ENCODE measurements around the gene GAGE12G. TPM values are rescaled to one million over a fixed set of nuclear protein-coding genes. Genes with fewer than 3 reads are reported as not detected.
"Not testable (repeated sequence)": the region's sequence is repeated elsewhere in the genome, so short reads cannot be mapped to it uniquely, and the experiment has no call there.

GAGE12G gene, protein sequence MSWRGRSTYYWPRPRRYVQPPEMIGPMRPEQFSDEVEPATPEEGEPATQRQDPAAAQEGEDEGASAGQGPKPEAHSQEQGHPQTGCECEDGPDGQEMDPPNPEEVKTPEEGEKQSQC
- not detected in 2 replicates for total RNA-seq

DNA sequence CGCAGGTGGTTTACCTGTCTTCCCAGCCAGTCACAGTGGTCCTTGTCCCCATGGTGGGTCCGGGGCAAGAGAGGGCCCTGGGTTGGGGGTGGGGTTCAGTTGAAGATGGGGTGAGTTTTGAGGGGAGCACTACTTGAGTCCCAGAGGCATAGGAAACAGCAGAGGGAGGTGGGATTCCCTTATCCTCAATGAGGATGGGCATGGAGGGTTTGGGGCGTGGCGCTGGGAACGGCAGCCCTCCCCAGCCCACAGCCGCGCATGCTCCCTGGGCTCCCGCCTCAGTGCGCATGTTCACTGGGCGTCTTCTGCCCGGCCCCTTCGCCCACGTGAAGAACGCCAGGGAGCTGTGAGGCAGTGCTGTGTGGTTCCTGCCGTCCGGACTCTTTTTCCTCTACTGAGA, at the start of gene GAGE12G:
TSS of gene GAGE12G (plus strand) at position 301 of the 400 bp plus-strand sequence. CDS start 1,155 bp downstream, outside the sequence.
- intact Hi-C loops (cut with micrococcal nuclease); H3K27me3 Mint-ChIP-seq; H3K4me3 Mint-ChIP-seq; POLR2A ChIA-PET; DNase-seq; H3K9me3 Mint-ChIP-seq; CTCF ChIA-PET; H3K36me3 Mint-ChIP-seq (ENCODE audit: low read depth); ATAC-seq (ENCODE audit: low read depth); H3K27ac Mint-ChIP-seq; H3K4me1 Mint-ChIP-seq: not testable (repeated sequence)

- H3K9me3 Mint-ChIP-seq; CTCF ChIA-PET; ATAC-seq (ENCODE audit: low read depth); H3K4me1 Mint-ChIP-seq; H3K27me3 Mint-ChIP-seq; intact Hi-C loops (cut with micrococcal nuclease); H3K36me3 Mint-ChIP-seq (ENCODE audit: low read depth); H3K4me3 Mint-ChIP-seq; H3K27ac Mint-ChIP-seq; DNase-seq; POLR2A ChIA-PET: not testable (repeated sequence)
These were observed 38.3 kb upstream of the GAGE12G start, which contains the start of gene GAGE12C for GRCh38 chrX:49531877-49532276. Gene GAGE12C, plus strand, starts transcription at chrX:49532177. Its CDS starts 1,155 bp downstream, at chrX:49533332.

DNA sequence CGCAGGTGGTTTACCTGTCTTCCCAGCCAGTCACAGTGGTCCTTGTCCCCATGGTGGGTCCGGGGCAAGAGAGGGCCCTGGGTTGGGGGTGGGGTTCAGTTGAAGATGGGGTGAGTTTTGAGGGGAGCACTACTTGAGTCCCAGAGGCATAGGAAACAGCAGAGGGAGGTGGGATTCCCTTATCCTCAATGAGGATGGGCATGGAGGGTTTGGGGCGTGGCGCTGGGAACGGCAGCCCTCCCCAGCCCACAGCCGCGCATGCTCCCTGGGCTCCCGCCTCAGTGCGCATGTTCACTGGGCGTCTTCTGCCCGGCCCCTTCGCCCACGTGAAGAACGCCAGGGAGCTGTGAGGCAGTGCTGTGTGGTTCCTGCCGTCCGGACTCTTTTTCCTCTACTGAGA, 28.8 kb upstream of the GAGE12G start, which contains the start of gene GAGE12D:
TSS of gene GAGE12D (plus strand) at position 301 of the 400 bp plus-strand sequence. CDS start 1,155 bp downstream, outside the sequence.
- DNase-seq; ATAC-seq (ENCODE audit: low read depth); H3K4me1 Mint-ChIP-seq; intact Hi-C loops (cut with micrococcal nuclease); POLR2A ChIA-PET; H3K27me3 Mint-ChIP-seq; H3K4me3 Mint-ChIP-seq; CTCF ChIA-PET; H3K36me3 Mint-ChIP-seq (ENCODE audit: low read depth); H3K27ac Mint-ChIP-seq; H3K9me3 Mint-ChIP-seq: not testable (repeated sequence)

DNA sequence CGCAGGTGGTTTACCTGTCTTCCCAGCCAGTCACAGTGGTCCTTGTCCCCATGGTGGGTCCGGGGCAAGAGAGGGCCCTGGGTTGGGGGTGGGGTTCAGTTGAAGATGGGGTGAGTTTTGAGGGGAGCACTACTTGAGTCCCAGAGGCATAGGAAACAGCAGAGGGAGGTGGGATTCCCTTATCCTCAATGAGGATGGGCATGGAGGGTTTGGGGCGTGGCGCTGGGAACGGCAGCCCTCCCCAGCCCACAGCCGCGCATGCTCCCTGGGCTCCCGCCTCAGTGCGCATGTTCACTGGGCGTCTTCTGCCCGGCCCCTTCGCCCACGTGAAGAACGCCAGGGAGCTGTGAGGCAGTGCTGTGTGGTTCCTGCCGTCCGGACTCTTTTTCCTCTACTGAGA, 19.2 kb upstream of the GAGE12G start, which contains the start of gene GAGE12E:
TSS of gene GAGE12E (plus strand) at position 301 of the 400 bp plus-strand sequence. CDS start 1,155 bp downstream, outside the sequence.
- DNase-seq; H3K9me3 Mint-ChIP-seq; POLR2A ChIA-PET; CTCF ChIA-PET; intact Hi-C loops (cut with micrococcal nuclease); ATAC-seq (ENCODE audit: low read depth); H3K27me3 Mint-ChIP-seq; H3K36me3 Mint-ChIP-seq (ENCODE audit: low read depth); H3K27ac Mint-ChIP-seq; H3K4me1 Mint-ChIP-seq; H3K4me3 Mint-ChIP-seq: not testable (repeated sequence)

DNA sequence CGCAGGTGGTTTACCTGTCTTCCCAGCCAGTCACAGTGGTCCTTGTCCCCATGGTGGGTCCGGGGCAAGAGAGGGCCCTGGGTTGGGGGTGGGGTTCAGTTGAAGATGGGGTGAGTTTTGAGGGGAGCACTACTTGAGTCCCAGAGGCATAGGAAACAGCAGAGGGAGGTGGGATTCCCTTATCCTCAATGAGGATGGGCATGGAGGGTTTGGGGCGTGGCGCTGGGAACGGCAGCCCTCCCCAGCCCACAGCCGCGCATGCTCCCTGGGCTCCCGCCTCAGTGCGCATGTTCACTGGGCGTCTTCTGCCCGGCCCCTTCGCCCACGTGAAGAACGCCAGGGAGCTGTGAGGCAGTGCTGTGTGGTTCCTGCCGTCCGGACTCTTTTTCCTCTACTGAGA, 9.7 kb upstream of the GAGE12G start, which contains the start of gene GAGE12F:
TSS of gene GAGE12F (plus strand) at position 301 of the 400 bp plus-strand sequence. CDS start 1,155 bp downstream, outside the sequence.
- CTCF ChIA-PET; H3K4me3 Mint-ChIP-seq; H3K27me3 Mint-ChIP-seq; H3K4me1 Mint-ChIP-seq; ATAC-seq (ENCODE audit: low read depth); POLR2A ChIA-PET; DNase-seq; H3K27ac Mint-ChIP-seq; H3K9me3 Mint-ChIP-seq; intact Hi-C loops (cut with micrococcal nuclease); H3K36me3 Mint-ChIP-seq (ENCODE audit: low read depth): not testable (repeated sequence)

DNA sequence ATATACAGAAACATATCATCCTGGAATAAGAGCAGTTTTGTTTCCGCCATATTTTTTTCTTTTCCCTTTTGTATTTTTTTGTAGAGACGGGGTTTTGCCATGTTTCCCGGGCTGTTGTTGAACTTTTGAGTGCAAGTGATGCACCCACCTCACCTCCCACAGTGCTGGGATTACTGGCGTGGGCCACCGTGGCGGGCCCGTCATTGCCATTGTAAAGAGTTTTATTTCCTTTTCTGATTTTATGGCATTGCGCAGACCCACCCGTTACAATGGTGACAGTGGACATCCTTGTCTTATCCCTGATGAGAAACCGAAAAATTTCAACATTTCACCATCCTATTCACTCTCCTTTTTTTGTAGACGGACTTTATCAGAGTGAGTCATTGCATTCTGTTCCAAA, 1.5 kb upstream of the GAGE12G start:
- H3K27ac Mint-ChIP-seq; ATAC-seq (ENCODE audit: low read depth); DNase-seq; H3K9me3 Mint-ChIP-seq; H3K36me3 Mint-ChIP-seq (ENCODE audit: low read depth); CTCF ChIA-PET; H3K27me3 Mint-ChIP-seq; H3K4me1 Mint-ChIP-seq; intact Hi-C loops (cut with micrococcal nuclease); POLR2A ChIA-PET; H3K4me3 Mint-ChIP-seq: not testable (repeated sequence)

GRCh38 chrX:49569152-49569551, 1.0 kb upstream of the GAGE12G start:
- H3K4me3 Mint-ChIP-seq; H3K27ac Mint-ChIP-seq; H3K4me1 Mint-ChIP-seq; DNase-seq; H3K36me3 Mint-ChIP-seq (ENCODE audit: low read depth); ATAC-seq (ENCODE audit: low read depth); CTCF ChIA-PET; intact Hi-C loops (cut with micrococcal nuclease); H3K9me3 Mint-ChIP-seq; H3K27me3 Mint-ChIP-seq; POLR2A ChIA-PET: not testable (repeated sequence)

DNA sequence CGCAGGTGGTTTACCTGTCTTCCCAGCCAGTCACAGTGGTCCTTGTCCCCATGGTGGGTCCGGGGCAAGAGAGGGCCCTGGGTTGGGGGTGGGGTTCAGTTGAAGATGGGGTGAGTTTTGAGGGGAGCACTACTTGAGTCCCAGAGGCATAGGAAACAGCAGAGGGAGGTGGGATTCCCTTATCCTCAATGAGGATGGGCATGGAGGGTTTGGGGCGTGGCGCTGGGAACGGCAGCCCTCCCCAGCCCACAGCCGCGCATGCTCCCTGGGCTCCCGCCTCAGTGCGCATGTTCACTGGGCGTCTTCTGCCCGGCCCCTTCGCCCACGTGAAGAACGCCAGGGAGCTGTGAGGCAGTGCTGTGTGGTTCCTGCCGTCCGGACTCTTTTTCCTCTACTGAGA, 9.4 kb downstream of the GAGE12G start, which contains the start of gene GAGE12H:
TSS of gene GAGE12H (plus strand) at position 301 of the 400 bp plus-strand sequence. CDS start 1,155 bp downstream, outside the sequence.
- ATAC-seq (ENCODE audit: low read depth); H3K4me1 Mint-ChIP-seq; H3K27me3 Mint-ChIP-seq; H3K9me3 Mint-ChIP-seq; POLR2A ChIA-PET; CTCF ChIA-PET; DNase-seq; H3K27ac Mint-ChIP-seq; intact Hi-C loops (cut with micrococcal nuclease); H3K36me3 Mint-ChIP-seq (ENCODE audit: low read depth); H3K4me3 Mint-ChIP-seq: not testable (repeated sequence)

DNA sequence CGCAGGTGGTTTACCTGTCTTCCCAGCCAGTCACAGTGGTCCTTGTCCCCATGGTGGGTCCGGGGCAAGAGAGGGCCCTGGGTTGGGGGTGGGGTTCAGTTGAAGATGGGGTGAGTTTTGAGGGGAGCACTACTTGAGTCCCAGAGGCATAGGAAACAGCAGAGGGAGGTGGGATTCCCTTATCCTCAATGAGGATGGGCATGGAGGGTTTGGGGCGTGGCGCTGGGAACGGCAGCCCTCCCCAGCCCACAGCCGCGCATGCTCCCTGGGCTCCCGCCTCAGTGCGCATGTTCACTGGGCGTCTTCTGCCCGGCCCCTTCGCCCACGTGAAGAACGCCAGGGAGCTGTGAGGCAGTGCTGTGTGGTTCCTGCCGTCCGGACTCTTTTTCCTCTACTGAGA, 19.0 kb downstream of the GAGE12G start, which contains the start of gene GAGE2A:
TSS of gene GAGE2A (plus strand) at position 301 of the 400 bp plus-strand sequence. CDS start 1,155 bp downstream, outside the sequence.
- H3K4me1 Mint-ChIP-seq; H3K36me3 Mint-ChIP-seq (ENCODE audit: low read depth); DNase-seq; H3K27ac Mint-ChIP-seq; CTCF ChIA-PET; H3K4me3 Mint-ChIP-seq; intact Hi-C loops (cut with micrococcal nuclease); POLR2A ChIA-PET; H3K27me3 Mint-ChIP-seq; ATAC-seq (ENCODE audit: low read depth); H3K9me3 Mint-ChIP-seq: not testable (repeated sequence)

GRCh38 chrX:49589769-49590478, 19.7 kb downstream of the GAGE12G start:
- H3K4me1 Mint-ChIP-seq; H3K9me3 Mint-ChIP-seq; DNase-seq; CTCF ChIA-PET; H3K4me3 Mint-ChIP-seq; POLR2A ChIA-PET; H3K27ac Mint-ChIP-seq; ATAC-seq (ENCODE audit: low read depth); H3K36me3 Mint-ChIP-seq (ENCODE audit: low read depth); H3K27me3 Mint-ChIP-seq; intact Hi-C loops (cut with micrococcal nuclease): not testable (repeated sequence)

- H3K27me3 Mint-ChIP-seq; ATAC-seq (ENCODE audit: low read depth); intact Hi-C loops (cut with micrococcal nuclease); DNase-seq; H3K36me3 Mint-ChIP-seq (ENCODE audit: low read depth); POLR2A ChIA-PET; H3K4me1 Mint-ChIP-seq; H3K9me3 Mint-ChIP-seq; CTCF ChIA-PET; H3K27ac Mint-ChIP-seq; H3K4me3 Mint-ChIP-seq: not testable (repeated sequence)
These were observed 20.3 kb downstream of the GAGE12G start for GRCh38 chrX:49590488-49590887.

GRCh38 chrX:49598720-49599119, 28.5 kb downstream of the GAGE12G start, which contains the start of gene GAGE1:
Gene GAGE1, plus strand, starts transcription at chrX:49599020. Its CDS starts 1,155 bp downstream, at chrX:49600175.
- H3K36me3 Mint-ChIP-seq (ENCODE audit: low read depth); H3K4me3 Mint-ChIP-seq; CTCF ChIA-PET; H3K9me3 Mint-ChIP-seq; ATAC-seq (ENCODE audit: low read depth); H3K27me3 Mint-ChIP-seq; H3K27ac Mint-ChIP-seq; intact Hi-C loops (cut with micrococcal nuclease); H3K4me1 Mint-ChIP-seq; DNase-seq; POLR2A ChIA-PET: not testable (repeated sequence)

Measured in activated B cell treated with CpG ODN at 0.5 μM for 24 hours (primary cell).